Large intestine (tissue), 3 donors: Measurements from ENCODE around the gene BPGM. TPM values are rescaled to one million over a fixed set of nuclear protein-coding genes. Genes with fewer than 3 reads are reported as not detected.

Experiments used
- DNase-seq, 2 donors: peaks; one replicate each; pipeline versions ENCODE4 v3.0.0 to v3.0.0-alpha.2; 2013
- H3K27ac ChIP-seq: one replicate; pipeline ENCODE4 v1.5.1; 2013; ENCODE audit warnings: low read length
- H3K27me3 ChIP-seq: 2 replicates; pipeline ENCODE4 v1.6.1; 2013; ENCODE audit warnings: low read length; ENCODE audit not compliant: control insufficient read depth, insufficient read depth
- H3K36me3 ChIP-seq: 2 replicates; pipeline ENCODE4 v1.6.1; 2013; ENCODE audit warnings: low read length; ENCODE audit not compliant: control insufficient read depth, insufficient read depth
- H3K4me1 ChIP-seq: one replicate; pipeline ENCODE4 v1.6.1; 2013; ENCODE audit warnings: low read length; ENCODE audit not compliant: control insufficient read depth, insufficient read depth
- H3K4me3 ChIP-seq: one replicate; pipeline ENCODE4 v1.5.1; 2013; ENCODE audit warnings: low read length
- H3K9me3 ChIP-seq: one replicate; pipeline ENCODE4 v1.6.1; 2013; ENCODE audit warnings: mild to moderate bottlenecking, low read depth, low read length, moderate library complexity; ENCODE audit not compliant: control insufficient read depth
- WGBS: methylation state at CpG from one replicate; pipeline ENCODE4 v1.1.5; 2013; ENCODE audit warnings: low lambda C conversion rate; ENCODE audit not compliant: insufficient coverage; 5-methylcytosine and 5-hydroxymethylcytosine counted together
- polyA plus RNA-seq: library from polyadenylated mRNA; unstranded; fragments of 120-200 nt; gene quantifications from one replicate; pipeline ENCODE4 v1.2.1, GENCODE V29; 2013

BPGM gene
- polyA plus RNA-seq, 1 donor = 14.9 TPM

DNA sequence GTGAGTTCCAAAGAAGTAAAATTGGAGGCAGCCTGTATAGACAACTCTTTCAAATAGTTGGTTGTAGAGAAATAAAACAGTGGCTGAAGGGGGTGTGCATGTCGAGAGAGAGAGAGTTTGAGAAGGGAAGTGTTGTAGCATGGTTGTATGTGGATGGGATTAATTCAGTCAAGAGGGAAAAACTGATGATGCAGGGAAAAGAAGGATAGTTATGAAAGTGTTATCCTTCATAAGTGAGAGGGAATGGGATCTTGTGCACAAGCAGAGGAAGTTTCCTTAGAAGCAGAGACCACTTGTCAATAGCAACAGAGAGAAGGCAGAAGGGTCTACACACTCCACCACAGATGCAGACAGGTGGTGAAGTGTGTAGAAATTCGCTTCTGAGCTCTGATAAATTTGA is 30.0 kb upstream of the BPGM start:
- WGBS = 100% methylated on average over 1 of the region's 2 CpGs
- Histone ChIP-seq H3K27ac (no peak overlapping the region), H3K4me1 (no peaks in the 10 kb centered on the region), H3K9me3 (no peaks in the 10 kb centered on the region), H3K4me3 (no peak overlapping the region), H3K27me3 (peaks cover 9% of the 10 kb centered on the region), H3K36me3 (no peaks in the 10 kb centered on the region)
- DNase-seq = no peak

DNA sequence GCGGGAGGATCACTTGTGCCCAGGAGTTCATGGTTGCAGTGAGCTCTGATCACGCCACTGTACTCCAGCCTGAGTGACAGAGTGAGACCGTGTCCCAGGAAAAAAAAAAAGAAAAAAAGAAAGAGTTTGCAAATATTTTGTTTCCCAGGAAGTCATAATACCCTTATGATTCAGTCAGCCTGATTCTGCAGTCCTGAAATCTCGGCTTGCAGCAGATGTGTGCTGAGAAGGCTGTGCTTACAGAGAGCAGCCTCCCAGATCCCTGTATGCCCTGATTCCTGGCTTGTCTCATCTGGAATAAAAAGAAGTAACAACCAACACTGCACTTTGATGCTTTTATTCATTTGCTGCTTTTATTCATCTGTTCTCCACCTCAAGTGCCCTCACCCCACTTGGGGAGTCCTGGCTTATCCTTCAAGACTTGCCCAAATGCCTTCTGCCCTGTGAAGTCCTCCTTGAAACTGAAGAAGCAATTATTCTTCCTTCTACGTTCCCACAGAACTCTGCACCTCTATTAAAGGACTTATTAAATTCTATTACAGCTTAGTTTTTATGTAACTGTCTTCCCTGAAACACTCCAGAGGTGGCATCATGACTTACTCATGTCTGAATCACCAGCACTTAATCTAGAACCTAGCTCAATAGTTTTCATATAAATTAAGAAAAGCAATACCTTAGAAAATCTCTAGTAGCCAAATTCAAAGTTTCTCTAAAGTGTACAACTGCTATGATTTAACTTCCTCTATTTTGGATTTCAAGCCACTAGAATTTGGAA is 27.7 kb upstream of the BPGM start:
- no peaks in the 10 kb centered on the region for H3K4me1 ChIP-seq
- H3K9me3 ChIP-seq = no peaks in the 10 kb centered on the region
- no CpG with 5 or more reads among the region's 5 CpGs for WGBS
- no peak overlapping the region for H3K4me3 ChIP-seq
- H3K27me3 ChIP-seq = peaks cover 17% of the 10 kb centered on the region
- DNase-seq = no peak
- H3K36me3 ChIP-seq = no peaks in the 10 kb centered on the region
- no peak overlapping the region for H3K27ac ChIP-seq

DNA sequence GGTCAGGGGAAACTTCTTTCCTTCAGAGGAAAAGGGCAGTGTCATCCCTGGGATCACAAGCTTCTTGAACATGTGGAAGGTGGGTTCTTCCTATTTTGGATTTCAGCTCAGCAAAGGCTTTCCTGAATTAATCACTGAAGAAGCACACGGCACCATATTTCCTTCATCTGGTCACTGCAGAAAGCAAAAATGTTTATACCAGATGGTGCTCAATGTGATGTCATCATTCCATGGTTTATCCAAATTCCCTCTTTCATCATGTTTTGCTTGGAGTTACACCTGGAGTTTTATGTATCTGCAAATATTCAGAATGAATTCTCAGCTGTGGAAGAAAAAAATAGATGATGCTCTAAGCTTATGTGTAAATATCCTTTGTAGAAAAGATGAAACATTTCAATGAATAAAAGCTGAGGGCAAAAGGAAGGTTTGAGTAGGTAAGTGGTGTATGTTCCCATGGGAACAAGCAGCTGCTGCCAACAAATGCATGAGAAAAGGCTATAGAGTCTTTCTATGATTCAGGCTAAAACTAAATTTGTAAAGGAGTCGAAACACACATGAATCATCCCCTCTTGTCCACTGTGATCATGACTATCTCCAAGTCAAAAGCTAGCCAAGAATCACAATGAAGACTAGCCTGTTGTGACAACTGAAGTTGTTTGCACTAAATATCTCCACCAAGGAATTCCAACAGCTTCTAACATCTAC is 26.9 kb upstream of the BPGM start:
- no CpG with 5 or more reads among the region's 2 CpGs for WGBS
- H3K27ac ChIP-seq = no peak overlapping the region
- H3K9me3 ChIP-seq = no peaks in the 10 kb centered on the region
- no peaks in the 10 kb centered on the region for H3K36me3 ChIP-seq
- no peaks in the 10 kb centered on the region for H3K4me1 ChIP-seq
- H3K4me3 ChIP-seq = no peak overlapping the region
- no peak for DNase-seq
- peaks cover 17% of the 10 kb centered on the region for H3K27me3 ChIP-seq

DNA sequence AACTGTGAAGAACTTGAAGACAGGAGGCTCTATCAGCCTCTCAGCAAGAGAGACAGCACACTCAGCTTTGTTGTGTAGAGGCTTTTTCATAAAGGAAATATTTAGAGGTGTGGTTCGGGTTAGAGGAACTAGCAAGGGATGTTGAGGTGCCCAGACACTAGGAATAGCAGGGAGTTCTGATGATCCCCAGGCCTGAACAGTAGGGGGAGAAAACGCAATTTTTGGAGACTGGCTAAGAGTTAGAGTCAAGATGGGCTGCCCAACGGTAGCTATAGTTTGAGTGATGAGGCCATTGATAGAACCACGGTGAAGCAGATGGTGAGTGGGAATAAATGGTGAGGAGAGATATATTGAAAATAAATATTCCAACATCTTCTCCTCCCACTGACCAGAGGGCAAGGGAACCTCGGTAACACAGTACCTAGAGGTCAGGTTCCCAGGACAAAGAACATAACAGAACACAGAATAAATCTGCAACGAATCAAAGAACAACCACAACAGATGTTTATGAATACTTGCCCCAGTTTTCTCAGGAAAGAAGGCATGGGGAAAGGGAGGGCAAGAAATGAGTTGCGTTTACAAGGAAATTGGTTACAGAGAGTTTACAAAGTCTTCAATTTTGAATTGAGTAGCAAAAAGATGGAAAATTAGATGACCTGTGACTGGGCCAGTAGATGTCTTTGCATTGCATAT is 24.2 kb upstream of the BPGM start:
- 87% methylated on average over 5 of the region's 7 CpGs for WGBS
- H3K27ac ChIP-seq = no peak overlapping the region
- no peaks in the 10 kb centered on the region for H3K36me3 ChIP-seq
- DNase-seq = no peak
- H3K27me3 ChIP-seq = peaks cover 12% of the 10 kb centered on the region
- no peaks in the 10 kb centered on the region for H3K9me3 ChIP-seq
- no peak overlapping the region for H3K4me3 ChIP-seq
- H3K4me1 ChIP-seq = no peaks in the 10 kb centered on the region

DNA sequence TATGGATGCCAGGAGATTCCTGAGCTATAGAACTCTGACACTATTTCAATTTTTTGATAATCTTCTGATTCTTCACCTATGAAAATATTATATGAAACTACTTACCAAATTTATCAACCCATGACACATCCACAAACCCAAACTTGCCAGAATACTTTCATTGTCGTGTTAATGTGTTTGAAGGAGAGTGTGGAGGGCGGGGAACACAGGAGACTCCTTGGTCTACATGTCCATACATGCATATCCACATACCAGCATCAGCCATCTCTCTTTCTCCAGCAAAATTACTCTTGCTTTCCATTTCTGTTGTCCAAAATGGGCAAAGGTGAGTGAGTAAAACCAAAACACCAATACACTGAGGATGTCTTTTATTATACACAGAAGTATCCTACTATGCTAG is 23.5 kb upstream of the BPGM start:
- H3K4me1 ChIP-seq = no peaks in the 10 kb centered on the region
- no peaks in the 10 kb centered on the region for H3K9me3 ChIP-seq
- WGBS = no CpG with 5 or more reads among the region's 2 CpGs
- H3K27me3 ChIP-seq = peaks cover 12% of the 10 kb centered on the region
- no peak for DNase-seq
- H3K4me3 ChIP-seq = no peak overlapping the region
- H3K36me3 ChIP-seq = no peaks in the 10 kb centered on the region
- H3K27ac ChIP-seq = no peak overlapping the region

DNA sequence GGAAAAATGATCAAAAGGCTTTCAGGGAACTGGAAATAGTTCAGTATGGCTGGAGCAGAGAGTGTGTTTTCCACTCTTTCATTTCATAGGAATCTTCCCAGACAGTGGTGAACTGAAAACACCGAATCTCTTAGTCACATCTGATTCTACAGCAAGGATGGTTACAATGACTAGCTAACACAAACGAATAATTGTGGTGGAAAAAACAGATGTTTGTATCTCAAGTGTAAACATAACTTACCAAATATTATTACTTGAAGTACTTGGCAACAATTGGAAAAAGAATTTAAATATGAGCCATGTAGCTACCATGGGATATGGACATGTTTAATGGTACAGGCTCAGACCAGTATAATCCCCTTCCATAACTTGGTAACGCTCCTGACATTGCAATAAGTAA is 21.1 kb upstream of the BPGM start:
- Histone ChIP-seq H3K36me3 (no peaks in the 10 kb centered on the region), H3K4me1 (no peaks in the 10 kb centered on the region), H3K27me3 (peaks cover 18% of the 10 kb centered on the region), H3K9me3 (no peaks in the 10 kb centered on the region), H3K27ac (no peak overlapping the region), H3K4me3 (no peak overlapping the region)
- no CpG with 5 or more reads among the region's 3 CpGs for WGBS
- no peak for DNase-seq

DNA sequence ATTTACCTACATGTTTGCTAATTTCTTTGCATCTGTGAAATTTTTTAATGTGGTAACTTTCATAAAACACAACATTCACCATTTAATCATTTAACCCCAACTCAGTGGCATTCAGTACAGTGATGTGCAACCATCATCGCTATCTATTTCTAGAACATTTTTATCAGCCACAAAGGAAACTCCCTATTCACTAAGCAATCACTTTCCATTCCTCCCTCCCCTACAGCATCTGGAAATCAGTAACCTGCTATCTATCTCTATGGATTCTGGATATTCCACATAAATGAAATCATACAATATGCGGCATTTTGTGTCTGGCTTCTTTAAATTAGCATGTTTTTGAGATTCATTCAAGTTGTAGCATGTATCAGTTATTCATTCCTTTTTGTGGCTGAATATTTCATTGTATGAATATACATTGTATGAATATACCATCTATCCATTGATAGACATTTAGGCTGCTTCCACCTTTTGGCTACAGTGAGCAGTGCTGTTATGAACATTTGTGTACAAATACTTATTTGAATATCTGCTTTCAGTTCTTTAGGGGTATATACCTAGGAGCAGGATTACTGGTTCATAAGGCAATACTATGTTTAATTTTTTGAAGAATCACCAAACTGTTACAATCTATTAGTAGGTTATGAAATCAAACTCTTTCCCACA is 19.4 kb upstream of the BPGM start:
- WGBS = 90% methylated on average over 1 of the region's 2 CpGs
- DNase-seq = no peak
- Histone ChIP-seq H3K36me3 (no peaks in the 10 kb centered on the region), H3K4me1 (no peaks in the 10 kb centered on the region), H3K9me3 (no peaks in the 10 kb centered on the region), H3K27ac (no peak overlapping the region), H3K4me3 (no peak overlapping the region), H3K27me3 (peaks cover 14% of the 10 kb centered on the region)

DNA sequence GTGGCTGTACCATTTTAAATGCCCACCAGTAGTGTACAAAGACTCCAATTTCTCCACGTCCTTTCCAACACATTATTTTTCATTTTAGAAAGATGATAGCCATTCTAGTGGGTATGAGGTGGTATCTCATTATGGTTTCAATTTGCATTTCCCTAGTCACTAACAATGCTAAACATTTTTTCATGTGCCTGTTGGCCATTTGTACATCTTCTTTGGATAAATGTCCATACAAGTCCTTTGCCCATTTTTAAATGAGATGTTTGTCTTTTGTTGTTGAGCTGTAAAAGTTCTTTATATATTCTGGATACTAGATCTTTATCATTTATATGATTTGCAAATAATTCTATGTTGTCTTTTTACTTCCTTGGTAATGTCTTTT is 18.9 kb upstream of the BPGM start:
- Histone ChIP-seq H3K36me3 (no peaks in the 10 kb centered on the region), H3K27me3 (peaks cover 9% of the 10 kb centered on the region), H3K4me1 (no peaks in the 10 kb centered on the region), H3K27ac (no peak overlapping the region), H3K9me3 (no peaks in the 10 kb centered on the region), H3K4me3 (no peak overlapping the region)
- DNase-seq = no peak
- WGBS = no CpG with 5 or more reads among the region's 1 CpG

DNA sequence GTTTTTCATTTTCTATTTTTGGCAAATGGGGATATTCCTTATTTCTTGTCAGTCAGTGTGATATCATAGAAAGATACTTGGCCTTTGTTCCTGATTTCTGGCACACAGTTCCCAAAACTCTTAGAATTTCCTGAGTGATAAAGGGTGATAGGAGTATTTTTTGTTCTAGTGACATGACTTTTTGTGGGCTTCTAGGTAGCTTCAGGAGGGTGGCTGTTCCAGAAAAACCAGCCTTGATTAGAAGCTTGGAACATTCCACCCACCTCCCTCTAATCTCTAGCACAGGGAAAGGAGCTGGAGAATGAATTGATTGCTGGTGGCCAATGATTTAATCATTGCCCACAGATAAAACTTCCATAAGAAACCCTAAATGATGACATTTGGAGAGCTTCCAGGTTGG is 17.2 kb upstream of the BPGM start:
- no peak overlapping the region for H3K27ac ChIP-seq
- DNase-seq = no peak

DNA sequence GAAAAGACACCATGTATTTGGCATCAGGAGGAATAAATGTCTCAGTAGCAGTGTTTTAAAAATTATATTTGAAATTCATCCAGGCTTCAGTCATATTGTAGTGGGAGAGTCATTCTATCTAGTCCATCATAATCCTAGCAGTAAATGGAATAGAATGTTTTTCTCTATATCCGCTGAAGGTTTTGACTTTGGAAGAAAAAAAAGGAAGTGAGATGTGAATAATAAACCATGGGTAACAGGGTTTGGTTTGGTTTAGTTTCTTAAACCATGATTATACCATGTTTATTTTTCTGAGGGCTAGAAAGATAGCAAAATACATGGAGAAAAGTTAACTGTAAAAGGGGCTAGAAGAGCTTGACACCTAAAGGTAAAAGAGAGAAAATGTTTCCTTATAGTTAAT is 16.4 kb upstream of the BPGM start:
- WGBS = no CpG with 5 or more reads among the region's 1 CpG
- no peaks in the 10 kb centered on the region for H3K9me3 ChIP-seq
- no peaks in the 10 kb centered on the region for H3K4me1 ChIP-seq
- DNase-seq = no peak
- no peak overlapping the region for H3K4me3 ChIP-seq
- H3K27me3 ChIP-seq = peaks cover 9% of the 10 kb centered on the region
- H3K27ac ChIP-seq = no peak overlapping the region
- H3K36me3 ChIP-seq = no peaks in the 10 kb centered on the region

More for the DNA sequence above, 17.2 kb upstream of the BPGM start:
- Histone ChIP-seq H3K36me3 (no peaks in the 10 kb centered on the region), H3K27me3 (peaks cover 9% of the 10 kb centered on the region), H3K4me3 (no peak overlapping the region), H3K4me1 (no peaks in the 10 kb centered on the region), H3K9me3 (no peaks in the 10 kb centered on the region)
